Ovary (tissue), 9 donors: ENCODE measurements around the gene NBDY. TPM values are rescaled to one million over a fixed set of nuclear protein-coding genes. Genes with fewer than 3 reads are reported as not detected.

ENCODE experiments used
- DNase-seq, 5 donors: peaks; one replicate each; pipeline ENCODE4 v3.0.0-alpha.2; 2019 to 2020
- H3K27ac ChIP-seq, 2 donors: fragments of 200-600 bp; one replicate each; pipeline versions ENCODE4 v1.5.1 to v1.8.0; 2019 to 2022
- H3K27me3 ChIP-seq: fragments of 200-600 bp; one replicate; pipeline ENCODE4 v1.8.0; 2022
- H3K36me3 ChIP-seq: fragments of 200-600 bp; sonication (generic); one replicate; pipeline ENCODE4 v1.5.1; 2019
- H3K4me1 ChIP-seq: one replicate; pipeline ENCODE4 v1.8.1; 2013; ENCODE audit warnings: mild to moderate bottlenecking, moderate library complexity; ENCODE audit not compliant: insufficient read depth
- H3K4me3 ChIP-seq: fragments of 200-600 bp; sonication (generic); one replicate; pipeline ENCODE4 v1.5.1; 2017
- H3K9me3 ChIP-seq, 2 donors: fragments of 200-600 bp in 1 of 2; sonication (generic) in 1 of 2; one replicate each; pipeline versions ENCODE4 v1.5.1 to v1.8.1; 2013 to 2019; ENCODE audit warnings: mild to moderate bottlenecking in 1 of 2, moderate library complexity in 1 of 2
- EP300 ChIP-seq: sonication (generic); formaldehyde crosslinking; IDR thresholded peaks from one replicate; pipeline ENCODE4 v1.6.1; 2017; ENCODE audit warnings: antibody characterized with exemption
- POLR2A ChIP-seq: fragments of 450-650 bp; IDR thresholded peaks from one replicate; pipeline ENCODE4 v1.6.1; 2017; ENCODE audit warnings: antibody characterized with exemption, mild to moderate bottlenecking, moderate library complexity
- WGBS, 3 donors: extraction: QIAGEN DNeasy Blood & Tissue Kit in 1 of 3; methylation state at CpG; one replicate each; pipeline versions ENCODE4 v1.1.5 to v1.1.7; 2013 to 2017; 5-methylcytosine and 5-hydroxymethylcytosine counted together
- intact Hi-C, 4 donors: fragments of 100-400 bp; cut with DNase I; formaldehyde crosslinking; loops; one replicate each; pipeline versions ENCODE4 v1.11.0 to v1.15.1; 2022 to 2023
- polyA plus RNA-seq, 2 donors: library from polyadenylated mRNA; stranded (reverse); fragments of 200-250 nt in 1 of 2; fragments of 350-450 nt in 1 of 2; fragmentation: Illumina TruSeq in 1 of 2; extraction: RNeasy Lipid Tissue Mini Kit (QIAGEN cat#74804) in 1 of 2; gene quantifications; one replicate each; pipeline ENCODE4 v1.2.3, GENCODE V29; 2013 to 2014
- total RNA-seq, 7 donors: library from RNA; depleted of rRNA in 2 of 7; stranded (reverse); fragments of >200 nt in 2 of 7; fragmentation: NEBNext Ultra II Directional in 3 of 7; extraction: Animal tissue kit (Norgen Biotek cat#: 25700) in 3 of 7; gene quantifications; one replicate each; pipeline versions ENCODE4 v1.1.0 to v1.2.4, GENCODE V29; 2016 to 2023
- TF ChIP-seq, protein P1 (sequence below), 3 donors: fragments of 450-650 bp in 2 of 3; fragments of 200-600 bp in 1 of 3; IDR thresholded peaks; one replicate each; pipeline versions ENCODE4 v1.5.1 to v1.8.0; 2016 to 2022; ENCODE audit warnings: antibody characterized with exemption in 3 of 3, mild to moderate bottlenecking in 1 of 3
- donor health status: DM: no; HTN: no; CAD: no; lungs with moderate emphysema.
- donor health status: DM: no; HTN: no; CAD: no.
- donor health status: Bipolar disorder and iron deficiency.
- donor health status: DM: yes; HTN: yes; CAD: no.
- donor health status: DM: no; HTN: no; CAD: no.
- donor health status: DM: yes; HTN: yes; CAD: no.

Gene NBDY
- total and polyA plus RNA-seq, 9 donors: 11.9 to 60.9 (median 35.1) TPM

DNA sequence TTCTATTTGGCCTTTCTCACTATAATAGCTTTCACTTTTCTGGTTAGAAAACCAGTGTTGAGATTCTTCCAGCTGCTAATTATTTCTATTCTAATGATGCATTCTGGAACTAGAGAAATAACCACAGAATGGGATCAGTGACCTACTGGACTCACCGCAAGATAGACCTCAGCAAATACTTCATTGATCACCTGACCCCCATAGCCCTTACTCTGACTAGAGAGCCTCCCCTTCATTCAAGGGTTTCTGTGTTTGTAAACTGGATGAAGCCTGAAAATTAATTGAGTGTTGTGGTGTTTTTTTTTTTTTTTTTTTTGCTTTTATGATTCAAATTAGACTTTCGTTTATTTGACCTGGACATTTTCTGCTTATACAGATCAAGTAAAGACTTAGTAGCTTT is 97.0 kb downstream of the NBDY start:
- H3K9me3 ChIP-seq: no peaks in the 10 kb centered on the region
- no peaks in the 10 kb centered on the region for H3K36me3 ChIP-seq
- intact Hi-C loops: no loop called here
- no peak overlapping the region for H3K27ac ChIP-seq
- H3K27me3 ChIP-seq: no peaks in the 10 kb centered on the region
- TF ChIP-seq POLR2A: no peak
- no peak for TF ChIP-seq EP300
- TF ChIP-seq, protein P1, sequence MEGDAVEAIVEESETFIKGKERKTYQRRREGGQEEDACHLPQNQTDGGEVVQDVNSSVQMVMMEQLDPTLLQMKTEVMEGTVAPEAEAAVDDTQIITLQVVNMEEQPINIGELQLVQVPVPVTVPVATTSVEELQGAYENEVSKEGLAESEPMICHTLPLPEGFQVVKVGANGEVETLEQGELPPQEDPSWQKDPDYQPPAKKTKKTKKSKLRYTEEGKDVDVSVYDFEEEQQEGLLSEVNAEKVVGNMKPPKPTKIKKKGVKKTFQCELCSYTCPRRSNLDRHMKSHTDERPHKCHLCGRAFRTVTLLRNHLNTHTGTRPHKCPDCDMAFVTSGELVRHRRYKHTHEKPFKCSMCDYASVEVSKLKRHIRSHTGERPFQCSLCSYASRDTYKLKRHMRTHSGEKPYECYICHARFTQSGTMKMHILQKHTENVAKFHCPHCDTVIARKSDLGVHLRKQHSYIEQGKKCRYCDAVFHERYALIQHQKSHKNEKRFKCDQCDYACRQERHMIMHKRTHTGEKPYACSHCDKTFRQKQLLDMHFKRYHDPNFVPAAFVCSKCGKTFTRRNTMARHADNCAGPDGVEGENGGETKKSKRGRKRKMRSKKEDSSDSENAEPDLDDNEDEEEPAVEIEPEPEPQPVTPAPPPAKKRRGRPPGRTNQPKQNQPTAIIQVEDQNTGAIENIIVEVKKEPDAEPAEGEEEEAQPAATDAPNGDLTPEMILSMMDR (IDR thresholded peaks at IDR 0.05): no peak
- H3K4me1 ChIP-seq: no peaks in the 10 kb centered on the region
- H3K4me3 ChIP-seq: no peak overlapping the region
- 74 to 77% (median 75%) methylated on average over 2 of the region's 2 CpGs for WGBS, 3 donors
- no peak for DNase-seq

DNA sequence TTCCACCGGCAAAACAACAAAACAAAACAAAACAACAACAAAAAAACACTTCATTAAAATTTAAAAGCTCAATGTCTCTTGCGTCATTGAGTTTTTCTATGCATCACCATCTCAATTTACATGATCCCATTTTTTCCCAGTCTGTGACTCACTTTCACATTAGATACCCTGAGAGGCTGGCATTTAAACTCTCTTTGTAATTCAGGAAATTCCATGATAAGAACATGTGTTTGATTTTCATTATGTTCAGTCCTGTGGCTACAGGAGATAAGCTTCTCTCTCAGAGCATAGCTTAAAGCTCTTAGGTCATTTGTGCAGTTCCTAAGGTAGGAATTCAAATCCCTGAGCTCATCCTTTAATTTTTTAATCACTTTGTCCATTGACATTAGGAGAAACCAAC is 104.6 kb downstream of the NBDY start:
- no peaks in the 10 kb centered on the region for H3K36me3 ChIP-seq
- H3K9me3 ChIP-seq: no peaks in the 10 kb centered on the region
- H3K4me3 ChIP-seq: no peak overlapping the region
- no peak for TF ChIP-seq POLR2A
- TF ChIP-seq EP300: no peak
- TF ChIP-seq, protein P1 (IDR thresholded peaks at IDR 0.05): no peak
- H3K4me1 ChIP-seq: no peaks in the 10 kb centered on the region
- intact Hi-C loops: no loop called here
- WGBS, 3 donors: 78 to 91% (median 84%) methylated on average over 2 of the region's 2 CpGs
- DNase-seq: no peak
- H3K27ac ChIP-seq: no peak overlapping the region
- H3K27me3 ChIP-seq: no peaks in the 10 kb centered on the region

DNA sequence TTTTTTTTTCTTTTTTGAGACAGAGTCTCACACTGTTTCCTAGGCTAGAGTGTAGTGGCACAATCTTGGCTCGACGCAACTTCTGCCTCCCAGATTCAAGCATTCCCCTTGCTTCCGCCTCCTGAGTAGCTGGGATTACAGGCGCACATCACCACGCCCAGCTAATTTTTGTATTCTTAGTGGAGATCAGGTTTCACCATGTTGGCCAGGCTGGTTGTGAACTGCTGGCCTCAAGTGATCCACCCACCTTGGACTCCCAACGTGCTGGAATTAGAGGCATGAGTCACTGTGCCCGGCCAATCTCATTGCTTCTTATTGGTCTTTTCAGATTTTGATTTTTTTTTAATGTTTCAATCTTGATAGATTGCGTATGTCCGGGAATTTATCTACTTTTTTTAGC is 124.4 kb downstream of the NBDY start:
- no peaks in the 10 kb centered on the region for H3K27me3 ChIP-seq
- WGBS, 3 donors: 72 to 79% (median 78%) methylated on average over 9 of the region's 9 CpGs
- no peaks in the 10 kb centered on the region for H3K9me3 ChIP-seq
- H3K36me3 ChIP-seq: no peaks in the 10 kb centered on the region
- no peak overlapping the region for H3K4me3 ChIP-seq
- no peak overlapping the region for H3K27ac ChIP-seq
- intact Hi-C loops: no loop called here
- no peak for DNase-seq
- TF ChIP-seq POLR2A (no peak), EP300 (no peak)
- TF ChIP-seq, protein P1 (IDR thresholded peaks at IDR 0.05): no peak
- no peaks in the 10 kb centered on the region for H3K4me1 ChIP-seq

DNA sequence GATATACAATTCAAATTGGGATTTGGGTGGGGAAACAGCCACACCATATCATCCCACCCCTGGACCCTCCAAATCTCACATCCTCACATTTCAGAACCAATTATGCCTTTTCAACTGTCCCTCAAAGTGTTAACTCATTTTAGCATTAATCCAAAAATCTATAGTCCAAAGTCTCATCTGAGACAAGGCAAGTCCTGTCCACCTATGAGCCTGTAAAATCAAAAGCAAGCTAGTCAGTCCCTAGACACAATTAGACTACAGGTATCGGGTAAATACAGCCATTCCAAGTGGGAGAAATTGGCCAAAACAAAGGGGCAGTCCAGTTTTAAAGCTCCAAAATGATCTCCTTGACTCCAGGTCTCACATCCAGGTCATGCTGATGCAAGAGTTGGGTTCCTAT is 128.0 kb downstream of the NBDY start:
- Histone ChIP-seq H3K27me3 (no peaks in the 10 kb centered on the region), H3K4me1 (no peaks in the 10 kb centered on the region), H3K36me3 (no peaks in the 10 kb centered on the region), H3K27ac (no peak overlapping the region), H3K9me3 (no peaks in the 10 kb centered on the region), H3K4me3 (no peak overlapping the region)
- no peak for DNase-seq
- TF ChIP-seq, protein P1 (IDR thresholded peaks at IDR 0.05): no peak
- no peak for TF ChIP-seq POLR2A
- no peak for TF ChIP-seq EP300
- intact Hi-C loops: no loop called here
- WGBS, 3 donors: 90 to 95% (median 92%) methylated on average over 1 of the region's 1 CpG

DNA sequence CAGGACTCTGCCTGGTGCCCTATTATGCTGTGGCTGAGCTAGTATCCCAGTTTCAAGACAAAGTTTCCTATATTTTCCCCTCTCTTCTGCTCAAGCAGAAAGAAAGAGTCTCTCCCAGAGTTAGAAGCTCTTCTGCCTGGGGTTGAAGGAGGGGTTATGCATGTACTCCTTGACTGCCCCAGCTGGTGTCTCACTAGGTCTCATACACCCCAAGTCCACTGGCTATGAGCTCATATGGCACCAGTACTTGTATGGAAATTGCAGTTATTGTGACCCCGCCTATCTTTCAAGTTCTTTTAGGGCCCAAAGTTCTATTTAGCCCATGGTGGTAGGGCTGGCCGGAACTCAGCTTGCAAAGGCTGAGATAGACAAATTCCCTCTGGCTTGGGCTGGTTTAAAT is 131.8 kb downstream of the NBDY start:
- Histone ChIP-seq H3K36me3 (no peaks in the 10 kb centered on the region), H3K4me1 (no peaks in the 10 kb centered on the region), H3K4me3 (no peak overlapping the region), H3K27me3 (no peaks in the 10 kb centered on the region), H3K27ac (no peak overlapping the region), H3K9me3 (no peaks in the 10 kb centered on the region)
- TF ChIP-seq, protein P1 (IDR thresholded peaks at IDR 0.05): no peak
- TF ChIP-seq EP300 (no peak), POLR2A (no peak)
- WGBS, 3 donors: 52 to 70% (median 58%) methylated on average over 2 of the region's 2 CpGs
- no peak for DNase-seq
- intact Hi-C loops: no loop called here
